Prostate gland (tissue), 2 donors: ENCODE results near the gene DQX1. TPM values are rescaled to one million over a fixed set of nuclear protein-coding genes. Genes with fewer than 3 reads are reported as not detected.

Source experiments
- DNase-seq: peaks from one replicate; pipeline ENCODE4 v3.0.0-alpha.2; 2019; ENCODE audit warnings: low spot score
- H3K27ac ChIP-seq, 2 donors: fragments of 200-600 bp; sonication (generic); 2 replicates each; pipeline ENCODE4 v1.5.1; 2017 to 2019
- H3K27me3 ChIP-seq: fragments of 200-600 bp; sonication (generic); replicated peaks from 2 replicates; pipeline ENCODE4 v1.5.1; 2019; ENCODE audit not compliant: insufficient read depth
- H3K36me3 ChIP-seq, 2 donors: fragments of 200-600 bp; sonication (generic); 1 replicate in 1 of 2; 2 replicates in 1 of 2; pipeline versions ENCODE4 v1.5.1 to v1.8.1; 2017 to 2019
- H3K4me1 ChIP-seq: fragments of 200-600 bp; sonication (generic); replicated peaks from 2 replicates; pipeline ENCODE4 v1.5.1; 2019
- H3K4me3 ChIP-seq, 2 donors: fragments of 200-600 bp; sonication (generic); 2 replicates each; pipeline ENCODE4 v1.5.1; 2017 to 2019
- H3K9me3 ChIP-seq: fragments of 200-600 bp; sonication (generic); 2 replicates; pipeline ENCODE4 v1.5.1; 2017
- CTCF ChIP-seq, 4 experiments: fragments of 200-600 bp in 2 of 4; fragments of 450-650 bp in 2 of 4; sonication (generic) in 2 of 4; IDR thresholded peaks; 1 replicate in 3 of 4; 2 replicates in 1 of 4; pipeline ENCODE4 v1.5.1; 2016 to 2019; ENCODE audit warnings: antibody characterized with exemption in 4 of 4, mild to moderate bottlenecking in 2 of 4, moderate library complexity in 2 of 4
- POLR2A ChIP-seq: fragments of 450-650 bp; IDR thresholded peaks from one replicate; pipeline ENCODE4 v1.6.1; 2016; ENCODE audit warnings: antibody characterized with exemption, mild to moderate bottlenecking
- POLR2AphosphoS5 ChIP-seq: sonication (generic); formaldehyde crosslinking; IDR thresholded peaks from one replicate; pipeline ENCODE4 v1.6.1; 2017; ENCODE audit warnings: antibody characterized with exemption
- WGBS: methylation state at CpG from one replicate; pipeline ENCODE4 v1.1.5; 2018; 5-methylcytosine and 5-hydroxymethylcytosine counted together
- intact Hi-C: fragments of 100-400 bp; cut with DNase I; formaldehyde crosslinking; loops from one replicate; pipeline ENCODE4 v1.14.2; 2022
- total RNA-seq, 2 donors: library from RNA; depleted of rRNA; stranded (reverse); fragments of >200 nt; gene quantifications; one replicate each; pipeline ENCODE4 v1.1.0, GENCODE V29; 2016

DQX1 gene
- total RNA-seq, 2 donors from 2014 or later: not detected

- Histone ChIP-seq H3K27me3 (peaks cover 29% of the 10 kb centered on the region), H3K9me3 (no peaks in the 10 kb centered on the region), H3K36me3 (peaks cover 0 to 5% of the 10 kb centered on the region in 2 donors), H3K27ac (no peak overlapping the region), H3K4me3 (no peak overlapping the region), H3K4me1 (peaks cover 18% of the 10 kb centered on the region)
- WGBS: 74% methylated on average over 4 of the region's 4 CpGs
- TF ChIP-seq POLR2AphosphoS5: no peak
- TF ChIP-seq POLR2A: no peak
- TF ChIP-seq CTCF (IDR thresholded peaks at IDR 0.05): no peak
- intact Hi-C loops: no loop called here
- DNase-seq: no peak
Observed at GRCh38 chr2:74510272-74510671, 15.8 kb downstream of the DQX1 start.

- H3K27ac ChIP-seq: peak overlapping the region; percentile 99
- peaks cover 12% of the 10 kb centered on the region for H3K4me1 ChIP-seq
- H3K27me3 ChIP-seq: peaks cover 11% of the 10 kb centered on the region
- TF ChIP-seq POLR2A: no peak
- no peak for TF ChIP-seq CTCF (IDR thresholded peaks at IDR 0.05)
- H3K4me3 ChIP-seq: peak overlapping the region; percentile 82
- DNase-seq: no peak
- H3K36me3 ChIP-seq: peaks cover 0 to 12% of the 10 kb centered on the region in 2 donors
- H3K9me3 ChIP-seq: no peaks in the 10 kb centered on the region
- intact Hi-C loops: no loop called here
- 11% methylated on average over 38 of the region's 38 CpGs for WGBS
Observed at GRCh38 chr2:74507926-74508520, 18.0 kb downstream of the DQX1 start.

- Histone ChIP-seq H3K4me1 (peaks cover 12% of the 10 kb centered on the region), H3K9me3 (no peaks in the 10 kb centered on the region)
- TF ChIP-seq CTCF (IDR thresholded peaks at IDR 0.05) (peak in 2 of 4 experiments; percentile 7 to 24), POLR2A (peak; percentile 39), POLR2AphosphoS5 (peak; percentile 92)
Observed at GRCh38 chr2:74507145-74507925, 18.7 kb downstream of the DQX1 start, which contains the start of gene PCGF1. PCGF1 (minus strand) TSS chr2:74507695; CDS start chr2:74507668, 27 bp downstream.

GRCh38 chr2:74505448-74506246, 20.4 kb downstream of the DQX1 start:
- H3K4me3 ChIP-seq: no peak overlapping the region
- H3K9me3 ChIP-seq: no peaks in the 10 kb centered on the region
- intact Hi-C loops: no loop called here
- TF ChIP-seq POLR2AphosphoS5: no peak
- no peak for TF ChIP-seq POLR2A
- TF ChIP-seq CTCF (IDR thresholded peaks at IDR 0.05): no peak
- H3K27me3 ChIP-seq: peaks cover 4% of the 10 kb centered on the region
- 98% methylated on average over 14 of the region's 14 CpGs for WGBS
- H3K4me1 ChIP-seq: peaks cover 12% of the 10 kb centered on the region
- no peak overlapping the region for H3K27ac ChIP-seq
- no peak for DNase-seq
- H3K36me3 ChIP-seq: peaks cover 0 to 12% of the 10 kb centered on the region in 2 donors

More at GRCh38 chr2:74507145-74507925, 18.7 kb downstream of the DQX1 start, which contains the start of gene PCGF1:
- peak; percentile 99 for DNase-seq
- Histone ChIP-seq H3K4me3 (peak within 1 kb of the TSS; percentile 82), H3K36me3 (peaks cover 0 to 12% of the 10 kb centered on the region in 2 donors), H3K27ac (peak within 1 kb of the TSS; percentile 99), H3K27me3 (peaks cover 7% of the 10 kb centered on the region)
- under 1% methylated on average over 51 of the region's 56 CpGs for WGBS
- intact Hi-C loops: no loop called here
